Measurements from ENCODE around the gene CSF3.

GRCh38 chr17:39997543-39997942, 17.7 kb upstream of the CSF3 start:
- TF ChIP-seq CTCF (IDR thresholded peaks at IDR 0.05), result no peak
- no peak for TF ChIP-seq POLR2A (IDR thresholded peaks at IDR 0.05)

Data from esophagus squamous epithelium (tissue), 4 donors.